GM10847 (cell line): Measurements from ENCODE around the gene CTNNA3.

ENCODE experiments used
- POLR2A ChIP-seq: IDR thresholded peaks from 2 replicates; pipeline ENCODE4 v1.6.1; 2011; ENCODE audit not compliant: insufficient read length; ENCODE audit errors: extremely low read depth

The CTNNA3 gene

GRCh38 chr10:66283064-66283463, 1412.9 kb downstream of the CTNNA3 start:
- no peak for TF ChIP-seq POLR2A

- no peak for TF ChIP-seq POLR2A
Measured at GRCh38 chr10:66281327-66281726, 1414.7 kb downstream of the CTNNA3 start.

- TF ChIP-seq POLR2A: no peak
Measured at GRCh38 chr10:66277481-66277880, 1418.5 kb downstream of the CTNNA3 start.

GRCh38 chr10:66273966-66274519, 1422.0 kb downstream of the CTNNA3 start:
- no peak for TF ChIP-seq POLR2A

GRCh38 chr10:66265398-66265797, 1430.6 kb downstream of the CTNNA3 start:
- no peak for TF ChIP-seq POLR2A

GRCh38 chr10:66259836-66260235, 1436.2 kb downstream of the CTNNA3 start:
- no peak for TF ChIP-seq POLR2A

GRCh38 chr10:66258693-66259092, 1437.3 kb downstream of the CTNNA3 start:
- no peak for TF ChIP-seq POLR2A

- no peak for TF ChIP-seq POLR2A
Measured at GRCh38 chr10:66257801-66258200, 1438.2 kb downstream of the CTNNA3 start.

GRCh38 chr10:66252986-66253385, 1443.0 kb downstream of the CTNNA3 start:
- TF ChIP-seq POLR2A: no peak

GRCh38 chr10:66246177-66246576, 1449.8 kb downstream of the CTNNA3 start:
- TF ChIP-seq POLR2A: no peak

- TF ChIP-seq POLR2A: no peak
Measured at GRCh38 chr10:66244953-66245352, 1451.0 kb downstream of the CTNNA3 start.

GRCh38 chr10:66242885-66243284, 1453.1 kb downstream of the CTNNA3 start:
- no peak for TF ChIP-seq POLR2A

GRCh38 chr10:66239062-66239461, 1456.9 kb downstream of the CTNNA3 start:
- TF ChIP-seq POLR2A: no peak

- TF ChIP-seq POLR2A: no peak
Measured at GRCh38 chr10:66238343-66238742, 1457.7 kb downstream of the CTNNA3 start.

- no peak for TF ChIP-seq POLR2A
Measured at GRCh38 chr10:66234872-66235271, 1461.1 kb downstream of the CTNNA3 start.

GRCh38 chr10:66228887-66229286, 1467.1 kb downstream of the CTNNA3 start:
- no peak for TF ChIP-seq POLR2A

- no peak for TF ChIP-seq POLR2A
Measured at GRCh38 chr10:66223656-66224055, 1472.3 kb downstream of the CTNNA3 start.
